ENCODE measurements around the gene SNX20.

- TF ChIP-seq CTCF (conservative IDR thresholded peaks at IDR 0.05; ENCODE audit: low read depth, low read length) (no peak), EZH2 (IDR thresholded peaks at IDR 0.05; ENCODE audit: borderline replicate concordance, low read depth, low read length, poor library complexity, severe bottlenecking) (no peak)
Observed at GRCh38 chr16:50702725-50703124, 21.6 kb upstream of the SNX20 start.
